ENCODE data around the gene LRFN5.

- no peak for TF ChIP-seq CTCF (IDR thresholded peaks at IDR 0.05; ENCODE audit: low read depth, low read length, poor library complexity, severe bottlenecking)
- TF ChIP-seq EZH2phosphoT487 (IDR thresholded peaks at IDR 0.05; ENCODE audit: borderline replicate concordance, low read length), result no peak
Observed at GRCh38 chr14:41875116-41875515, 268.4 kb downstream of the LRFN5 start.
